Coronary artery (tissue), 2 donors: ENCODE measurements around the gene TM9SF4.

Source experiments
- DNase-seq: peaks from one replicate; pipeline ENCODE4 v3.0.0-alpha.2; 2017; ENCODE audit warnings: low spot score
- H3K27ac ChIP-seq, 2 donors: fragments of 200-600 bp; sonication (generic); one replicate each; pipeline ENCODE4 v1.5.1; 2016 to 2019
- H3K4me3 ChIP-seq: fragments of 200-600 bp; sonication (generic); 2 replicates; pipeline ENCODE4 v1.5.1; 2016; ENCODE audit warnings: mild to moderate bottlenecking, moderate library complexity
- CTCF ChIP-seq: fragments of 200-600 bp; sonication (generic); IDR thresholded peaks from one replicate; pipeline ENCODE4 v1.5.1; 2019; ENCODE audit warnings: antibody characterized with exemption

Gene TM9SF4

DNA sequence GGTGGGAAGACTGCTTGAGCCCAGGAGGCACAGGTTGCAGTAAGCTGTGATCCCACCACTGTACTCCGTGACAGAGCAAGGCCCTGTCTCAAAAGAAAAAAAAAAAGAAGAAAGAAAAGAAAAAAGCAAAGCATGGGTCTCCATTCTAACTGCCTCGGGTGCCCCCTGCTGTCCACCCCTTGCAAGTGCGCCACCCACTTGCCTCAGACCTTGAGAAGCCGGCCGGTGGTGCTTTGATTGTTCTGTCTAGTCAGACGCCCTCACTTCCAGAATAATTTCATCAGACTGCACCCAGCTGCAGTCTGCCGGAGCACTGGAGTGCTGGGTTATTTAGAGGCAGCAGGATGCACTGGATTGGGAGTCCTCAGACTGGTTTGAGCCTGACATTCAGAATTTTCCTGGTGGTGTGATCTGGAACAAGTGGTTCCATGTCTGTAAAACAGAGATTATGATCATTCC lies 17.6 kb upstream of the TM9SF4 start:
- Histone ChIP-seq H3K4me3 (no peak overlapping the region), H3K27ac (no peak overlapping the region)
- DNase-seq, result no peak
- peak; percentile 62 for TF ChIP-seq CTCF

- no peak for TF ChIP-seq CTCF
- H3K27ac ChIP-seq, result no peak overlapping the region
- DNase-seq, result peak; percentile 54
- no peak overlapping the region for H3K4me3 ChIP-seq
Measured at GRCh38 chr20:32098786-32099185, 10.7 kb upstream of the TM9SF4 start.

DNA sequence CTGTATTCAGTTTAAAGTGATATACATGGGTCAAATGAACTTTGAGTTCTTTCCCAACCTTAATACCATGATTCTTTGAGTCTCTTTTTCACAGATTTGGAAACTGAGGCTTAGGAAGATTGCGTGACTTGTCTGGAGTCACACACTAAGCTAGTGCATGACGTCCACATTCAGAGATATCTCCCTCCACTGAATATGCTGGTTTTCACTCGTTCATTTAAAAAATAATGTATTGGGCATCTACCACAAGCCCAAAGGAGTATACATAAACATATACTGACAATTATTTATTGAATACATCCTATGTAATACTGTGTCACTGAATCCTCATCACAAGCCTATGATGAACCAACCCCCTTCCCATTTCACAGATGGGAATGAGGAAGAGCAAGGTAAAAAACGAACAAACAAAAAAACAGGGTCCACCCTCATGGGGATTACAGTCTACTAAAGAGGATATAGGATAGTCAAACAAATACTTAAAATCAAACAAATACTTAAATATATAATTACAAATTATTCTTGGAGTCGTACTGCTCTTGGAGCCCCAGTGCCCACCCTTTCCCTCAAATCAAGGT lies 611 bp upstream of the TM9SF4 start:
- DNase-seq, result no peak
- H3K27ac ChIP-seq, result peak overlapping the region in 1 of 2 donors; percentile 94
- no peak for TF ChIP-seq CTCF
- peak overlapping the region; percentile 98 for H3K4me3 ChIP-seq

GRCh38 chr20:32110173-32110704 lies 725 bp downstream of the TM9SF4 start:
- DNase-seq, result no peak
- no peak for TF ChIP-seq CTCF
- Histone ChIP-seq H3K4me3 (peak overlapping the region; percentile 98), H3K27ac (peak overlapping the region; percentile 94 to 96)

- H3K27ac ChIP-seq, result no peak overlapping the region
- no peak for TF ChIP-seq CTCF
- H3K4me3 ChIP-seq, result peak overlapping the region; percentile 98
- DNase-seq, result no peak
Measured at GRCh38 chr20:32110727-32111126, 1.2 kb downstream of the TM9SF4 start.

DNA sequence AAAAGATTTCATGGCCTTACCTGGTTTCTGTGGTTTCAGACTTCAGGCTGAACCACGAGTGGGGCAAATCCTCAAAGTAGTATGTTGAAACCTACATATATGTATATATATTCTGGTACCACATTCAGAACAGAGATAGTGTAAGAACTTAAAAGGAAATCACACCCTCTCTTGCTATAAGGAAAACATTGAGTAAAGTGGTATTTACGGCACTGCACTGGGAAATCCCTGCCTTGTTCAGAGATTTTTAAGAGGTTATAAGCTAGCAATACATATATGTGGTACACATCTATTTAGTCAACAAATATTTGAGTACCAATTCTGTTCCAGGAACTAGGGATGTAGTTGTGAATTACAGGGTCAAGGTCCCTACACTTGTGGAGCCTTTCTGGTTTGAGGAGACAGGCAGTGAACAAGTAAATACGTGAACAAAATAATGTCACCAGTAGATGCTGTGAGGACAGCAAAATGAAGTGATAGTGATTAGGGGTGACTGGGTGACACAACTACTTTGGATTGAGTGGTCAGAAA lies 1.7 kb downstream of the TM9SF4 start:
- peak overlapping the region in 1 of 2 donors; percentile 8 for H3K27ac ChIP-seq

More for the DNA sequence above, 1.7 kb downstream of the TM9SF4 start:
- no peak for TF ChIP-seq CTCF
- no peak for DNase-seq
- H3K4me3 ChIP-seq, result peak overlapping the region; percentile 98
